Colonic mucosa (tissue), 4 donors: ENCODE measurements around the gene CBX2. TPM values are rescaled to one million over a fixed set of nuclear protein-coding genes. Genes with fewer than 3 reads are reported as not detected.

Source experiments
- DNase-seq: peaks from one replicate; pipeline ENCODE4 v3.0.0-alpha.2; 2020
- H3K27ac ChIP-seq: fragments of 200-600 bp; one replicate; pipeline ENCODE4 v1.8.0; 2021
- H3K27me3 ChIP-seq: fragments of 200-600 bp; one replicate; pipeline ENCODE4 v1.8.0; 2021
- H3K36me3 ChIP-seq: fragments of 200-600 bp; one replicate; pipeline ENCODE4 v1.8.0; 2021
- H3K4me1 ChIP-seq: fragments of 200-600 bp; one replicate; pipeline ENCODE4 v1.8.0; 2021; ENCODE audit warnings: mild to moderate bottlenecking
- H3K4me3 ChIP-seq: fragments of 200-600 bp; one replicate; pipeline ENCODE4 v1.8.0; 2021
- H3K9ac ChIP-seq, 2 donors: one replicate each; pipeline ENCODE4 v1.7.0; 2013; ENCODE audit warnings: control low read depth in 2 of 2, low read depth in 2 of 2, low read length in 2 of 2
- H3K9me3 ChIP-seq: fragments of 200-600 bp; one replicate; pipeline ENCODE4 v1.8.0; 2021
- intact Hi-C: fragments of 100-400 bp; cut with DNase I; formaldehyde crosslinking; loops from one replicate; pipeline ENCODE4 v1.14.1; 2022
- total RNA-seq, 2 donors: library from RNA; stranded (reverse); fragmentation: NEBNext Ultra II Directional in 1 of 2; extraction: Animal tissue kit (Norgen Biotek cat#: 25700) in 1 of 2; gene quantifications; one replicate each; pipeline ENCODE4 v1.2.1, GENCODE V29; 2021
- TF ChIP-seq, protein P1 (sequence below): fragments of 200-600 bp; IDR thresholded peaks from one replicate; pipeline ENCODE4 v1.8.0; 2022; ENCODE audit warnings: antibody characterized with exemption, mild to moderate bottlenecking
- donor health status: healthy.
- donor health status: DM: no; HTN: no; CAD: no.
- donor health status: DM: no; HTN: no; CAD: no.

Gene CBX2
- total RNA-seq, 2 donors from 2014 or later, result 2.1 to 4.0 TPM

- H3K9me3 ChIP-seq, result no peaks in the 10 kb centered on the region
- intact Hi-C loops, result no loop called here
- no peak for DNase-seq
- peaks cover 25% of the 10 kb centered on the region for H3K27me3 ChIP-seq
- no peaks in the 10 kb centered on the region for H3K36me3 ChIP-seq
- H3K27ac ChIP-seq, result no peak overlapping the region
- TF ChIP-seq, protein P1, sequence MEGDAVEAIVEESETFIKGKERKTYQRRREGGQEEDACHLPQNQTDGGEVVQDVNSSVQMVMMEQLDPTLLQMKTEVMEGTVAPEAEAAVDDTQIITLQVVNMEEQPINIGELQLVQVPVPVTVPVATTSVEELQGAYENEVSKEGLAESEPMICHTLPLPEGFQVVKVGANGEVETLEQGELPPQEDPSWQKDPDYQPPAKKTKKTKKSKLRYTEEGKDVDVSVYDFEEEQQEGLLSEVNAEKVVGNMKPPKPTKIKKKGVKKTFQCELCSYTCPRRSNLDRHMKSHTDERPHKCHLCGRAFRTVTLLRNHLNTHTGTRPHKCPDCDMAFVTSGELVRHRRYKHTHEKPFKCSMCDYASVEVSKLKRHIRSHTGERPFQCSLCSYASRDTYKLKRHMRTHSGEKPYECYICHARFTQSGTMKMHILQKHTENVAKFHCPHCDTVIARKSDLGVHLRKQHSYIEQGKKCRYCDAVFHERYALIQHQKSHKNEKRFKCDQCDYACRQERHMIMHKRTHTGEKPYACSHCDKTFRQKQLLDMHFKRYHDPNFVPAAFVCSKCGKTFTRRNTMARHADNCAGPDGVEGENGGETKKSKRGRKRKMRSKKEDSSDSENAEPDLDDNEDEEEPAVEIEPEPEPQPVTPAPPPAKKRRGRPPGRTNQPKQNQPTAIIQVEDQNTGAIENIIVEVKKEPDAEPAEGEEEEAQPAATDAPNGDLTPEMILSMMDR, result no peak
- H3K4me1 ChIP-seq, result peaks cover 8% of the 10 kb centered on the region
- no peak overlapping the region for H3K4me3 ChIP-seq
- H3K9ac ChIP-seq, result no peak overlapping the region
Observed at GRCh38 chr17:79819534-79820276, 41.8 kb downstream of the CBX2 start.

DNA sequence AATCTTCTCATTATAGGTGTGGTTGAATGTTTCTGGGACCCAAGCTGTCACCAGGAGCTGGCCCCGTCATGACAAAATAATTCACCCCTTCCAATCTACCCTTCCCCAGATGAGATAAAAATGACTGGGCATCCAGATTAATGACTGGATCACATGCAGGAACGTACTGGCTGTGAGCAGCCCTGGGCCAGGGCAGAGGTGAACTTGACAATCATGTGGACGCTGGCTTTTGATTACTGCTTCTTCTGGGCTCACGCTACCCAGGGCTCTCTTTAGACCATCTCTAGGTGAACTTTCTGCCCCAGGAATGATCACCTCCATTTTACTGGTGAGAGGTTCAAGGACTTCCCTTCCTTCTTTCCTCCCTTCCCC is 43.0 kb downstream of the CBX2 start:
- Histone ChIP-seq H3K27ac (no peak overlapping the region), H3K9ac (no peak overlapping the region), H3K9me3 (no peaks in the 10 kb centered on the region), H3K36me3 (no peaks in the 10 kb centered on the region), H3K4me3 (no peak overlapping the region), H3K4me1 (no peaks in the 10 kb centered on the region), H3K27me3 (peaks cover 12% of the 10 kb centered on the region)
- TF ChIP-seq, protein P1, result no peak
- intact Hi-C loops, result no loop called here
- DNase-seq, result no peak

DNA sequence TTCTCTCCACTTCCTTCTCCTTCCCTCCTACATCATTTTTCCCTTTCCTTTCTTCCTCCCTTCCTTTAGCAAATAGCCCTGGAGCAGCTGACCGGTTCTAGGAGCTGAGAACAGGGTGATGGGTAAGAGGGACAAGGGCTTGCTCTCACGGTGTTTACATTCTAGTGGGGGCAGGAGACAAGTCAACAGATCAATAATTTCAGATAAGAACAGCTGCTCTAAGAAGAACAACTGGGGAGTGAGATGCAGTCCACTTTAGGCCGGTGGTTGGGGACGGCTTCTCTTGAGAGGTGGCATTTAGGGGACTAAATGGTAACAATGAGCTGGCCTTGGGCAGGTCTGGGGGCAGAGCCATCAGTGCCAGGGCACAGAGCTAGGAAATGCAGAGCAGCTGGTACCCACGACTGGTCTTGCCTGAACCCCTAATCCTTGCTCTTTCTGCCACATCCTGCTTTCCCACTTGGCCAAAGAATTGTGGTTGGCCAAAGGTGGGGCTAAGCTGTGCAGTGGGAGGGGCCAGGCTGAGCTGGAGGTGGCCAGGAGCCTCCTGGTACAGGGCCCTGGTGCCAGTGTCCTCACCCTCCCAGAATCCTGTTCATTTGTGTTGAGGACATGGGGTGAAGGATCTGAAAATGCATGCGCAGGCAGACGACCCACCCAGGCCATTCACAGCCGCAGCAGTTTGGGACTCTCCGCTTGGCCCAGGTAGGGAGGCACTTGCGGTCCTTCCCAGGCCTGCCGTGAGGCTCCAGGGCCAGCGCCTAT is 43.6 kb downstream of the CBX2 start:
- no peak overlapping the region for H3K4me3 ChIP-seq
- DNase-seq, result no peak
- H3K4me1 ChIP-seq, result no peaks in the 10 kb centered on the region
- H3K9me3 ChIP-seq, result no peaks in the 10 kb centered on the region
- H3K27ac ChIP-seq, result no peak overlapping the region
- peaks cover 7% of the 10 kb centered on the region for H3K27me3 ChIP-seq
- TF ChIP-seq, protein P1, result no peak
- H3K9ac ChIP-seq, result no peak overlapping the region
- intact Hi-C loops, result no loop called here
- no peaks in the 10 kb centered on the region for H3K36me3 ChIP-seq

DNA sequence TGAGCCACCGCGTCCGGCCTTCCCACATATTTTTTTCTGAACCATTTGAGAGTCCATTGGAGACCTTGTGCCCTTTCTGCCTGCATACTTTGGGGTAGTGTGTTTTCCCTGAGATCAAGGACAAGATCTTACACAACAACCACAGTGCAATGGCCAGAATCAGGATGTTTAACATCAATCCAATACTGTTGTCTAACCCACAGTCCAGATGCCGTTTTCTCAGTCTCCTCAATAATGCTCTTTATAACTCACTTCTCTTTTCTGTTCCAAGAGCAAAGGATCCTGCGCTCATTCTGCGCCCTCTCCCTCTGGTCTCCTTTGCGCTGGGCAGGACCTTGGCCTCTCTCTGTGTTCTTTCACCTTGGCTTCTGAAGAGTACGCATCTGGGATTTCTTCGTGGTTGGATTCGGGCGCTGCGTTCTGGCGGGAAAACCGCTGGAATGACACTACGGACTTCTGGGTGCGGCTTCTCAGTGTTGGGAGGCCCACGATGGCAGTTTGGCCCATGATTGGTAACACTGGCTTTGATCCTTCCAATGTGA is 44.7 kb downstream of the CBX2 start:
- Histone ChIP-seq H3K9me3 (no peaks in the 10 kb centered on the region), H3K4me3 (no peak overlapping the region), H3K27me3 (no peaks in the 10 kb centered on the region), H3K36me3 (no peaks in the 10 kb centered on the region), H3K4me1 (no peaks in the 10 kb centered on the region), H3K27ac (no peak overlapping the region), H3K9ac (no peak overlapping the region)
- TF ChIP-seq, protein P1, result no peak
- DNase-seq, result no peak
- intact Hi-C loops, result no loop called here

DNA sequence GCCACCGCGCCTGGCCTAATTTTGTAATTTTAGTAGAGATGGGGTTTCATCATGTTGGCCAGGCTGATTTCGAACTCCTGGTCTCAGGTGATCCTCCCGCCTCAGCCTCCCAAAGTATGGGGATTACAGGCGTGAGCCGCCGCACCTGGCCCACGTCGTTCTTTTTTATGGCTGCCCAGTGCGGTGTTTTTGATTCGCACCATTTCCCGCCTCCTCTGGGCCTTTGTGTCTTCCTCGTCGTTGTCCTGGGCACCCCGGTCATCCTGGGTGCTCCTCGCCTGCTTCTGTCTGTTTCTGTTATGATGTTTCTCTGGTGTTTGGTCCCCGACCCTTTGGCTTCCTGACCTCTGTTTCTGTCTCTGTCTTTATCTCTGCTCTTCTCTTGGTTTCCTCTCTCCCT is 46.3 kb downstream of the CBX2 start:
- H3K27ac ChIP-seq, result no peak overlapping the region
- intact Hi-C loops, result no loop called here
- no peak overlapping the region for H3K9ac ChIP-seq
- no peaks in the 10 kb centered on the region for H3K36me3 ChIP-seq
- DNase-seq, result no peak
- TF ChIP-seq, protein P1, result no peak
- H3K4me1 ChIP-seq, result no peaks in the 10 kb centered on the region
- no peaks in the 10 kb centered on the region for H3K9me3 ChIP-seq
- no peaks in the 10 kb centered on the region for H3K27me3 ChIP-seq
- no peak overlapping the region for H3K4me3 ChIP-seq
